Activated naive CD8-positive, alpha-beta T cell treated with anti-CD3 and anti-CD28 coated beads, Interleukin-2, amount 10 ng/mL, durations not matched to agents 7 days and 5 days (primary cell): Measurements from ENCODE around the gene NDUFS6. TPM values are rescaled to one million over a fixed set of nuclear protein-coding genes. Genes with fewer than 3 reads are reported as not detected.
A peak's percentile ranks its signal among the peaks of the same experiment; 100 is the strongest.

Experiments used
- ATAC-seq: fragments of 150-1000 bp; cut with Tn5 transposase; one replicate; pipeline ENCODE4 v1.10.0; 2021; ENCODE audit warnings: low read depth, moderate library complexity
- POLR2A ChIA-PET: fragments of 350-600 bp; sonication (Branson Sonifier 250); formaldehyde crosslinking; loops from one replicate; lab custom pipeline; 2021; ENCODE audit warnings: antibody characterized with exemption; lab: Charles Lee
- DNase-seq: peaks from one replicate; pipeline ENCODE4 v3.0.0; 2021
- H3K27ac Mint-ChIP-seq: one replicate; pipeline ENCODE4 v1.8.0; 2022; ENCODE audit warnings: mild to moderate bottlenecking, mixed read lengths
- H3K27me3 Mint-ChIP-seq: one replicate; pipeline ENCODE4 v1.8.0; 2022; ENCODE audit warnings: mild to moderate bottlenecking, moderate library complexity, mixed read lengths
- H3K36me3 Mint-ChIP-seq: one replicate; pipeline ENCODE4 v1.8.0; 2021; ENCODE audit warnings: mild to moderate bottlenecking, mixed read lengths
- H3K4me1 Mint-ChIP-seq: one replicate; pipeline ENCODE4 v1.8.0; 2021; ENCODE audit warnings: mixed read lengths
- H3K4me3 Mint-ChIP-seq: one replicate; pipeline ENCODE4 v1.8.0; 2022; ENCODE audit warnings: mild to moderate bottlenecking, moderate library complexity, mixed read lengths
- H3K9me3 Mint-ChIP-seq: one replicate; pipeline ENCODE4 v1.8.0; 2021; ENCODE audit warnings: mixed read lengths
- total RNA-seq, 2 experiments: library from RNA; stranded (reverse); gene quantifications; one replicate each; pipeline ENCODE4 v1.2.3, GENCODE V29; 2021

NDUFS6 gene
- total RNA-seq, 2 experiments from 2014 or later = 24.7 to 27.7 TPM

DNA sequence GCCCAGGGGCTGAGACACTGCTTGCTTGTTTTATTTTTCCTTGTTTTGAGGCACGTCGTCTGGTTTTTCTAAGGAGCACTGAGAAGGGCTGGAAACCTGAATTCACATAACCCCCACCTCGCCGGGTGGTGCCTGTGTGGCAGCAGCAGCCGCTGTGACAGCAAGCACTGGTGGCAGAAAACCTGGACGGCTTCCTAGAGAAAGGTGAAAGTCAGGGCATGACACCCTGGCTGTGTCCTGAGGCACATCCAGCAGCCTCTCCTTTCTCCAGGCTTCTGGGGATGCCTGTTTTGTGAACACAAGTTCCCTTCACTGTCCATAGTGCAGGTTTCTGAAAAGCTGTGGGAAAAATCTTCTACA lies 30.8 kb upstream of the NDUFS6 start:
- Mint-ChIP-seq H3K9me3 (no peaks in the 10 kb centered on the region), H3K27me3 (peaks cover 8% of the 10 kb centered on the region), H3K36me3 (no peaks in the 10 kb centered on the region), H3K4me1 (no peaks in the 10 kb centered on the region), H3K27ac (no peak overlapping the region), H3K4me3 (no peak overlapping the region)
- POLR2A ChIA-PET = no interaction called here
- ATAC-seq (no peak), DNase-seq (no peak)

DNA sequence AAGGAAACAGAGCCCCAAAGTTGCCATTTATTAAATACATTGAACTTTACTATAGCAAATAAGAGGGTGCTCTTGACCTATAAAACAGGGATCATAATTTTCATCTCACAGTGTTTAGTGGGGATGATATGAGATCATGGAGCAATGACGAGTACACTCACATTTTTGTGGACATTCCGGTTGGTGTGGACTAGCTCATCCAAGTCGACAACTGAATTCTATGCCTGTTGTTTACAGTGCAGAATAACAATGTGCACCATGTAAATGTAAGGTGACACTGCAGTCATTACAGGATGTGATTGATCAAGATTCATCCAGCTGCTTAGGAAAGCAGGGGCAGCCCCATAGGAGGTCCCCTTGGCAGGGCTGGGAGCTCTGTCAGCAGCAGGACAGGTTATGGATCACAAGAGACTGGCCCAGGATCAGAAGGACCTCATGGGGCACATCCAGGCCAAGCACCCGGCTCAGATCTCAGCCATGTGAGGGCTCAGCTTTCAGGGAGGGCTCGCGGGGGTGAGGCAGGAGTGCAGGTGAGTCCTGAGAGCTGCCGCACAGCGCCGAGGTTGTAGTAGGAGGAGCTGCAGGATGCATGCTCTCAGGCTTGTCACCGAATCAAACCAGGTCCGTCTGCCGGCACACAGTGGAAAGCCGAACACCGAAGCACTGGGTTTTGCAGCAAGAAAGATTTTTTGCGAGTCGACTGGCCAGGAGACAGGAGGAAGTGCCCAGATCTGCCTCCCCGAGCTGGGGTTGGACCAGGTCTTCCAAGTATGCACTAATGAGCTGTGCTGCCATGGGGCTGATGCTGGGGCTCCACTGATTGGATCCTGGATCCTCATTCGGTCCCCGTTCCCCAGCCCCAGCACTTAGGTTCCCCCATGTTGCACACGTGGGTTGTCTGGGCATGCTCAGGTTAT lies 29.8 kb upstream of the NDUFS6 start:
- Mint-ChIP-seq H3K4me3 (no peak overlapping the region), H3K4me1 (no peaks in the 10 kb centered on the region)
- POLR2A ChIA-PET = no interaction called here

DNA sequence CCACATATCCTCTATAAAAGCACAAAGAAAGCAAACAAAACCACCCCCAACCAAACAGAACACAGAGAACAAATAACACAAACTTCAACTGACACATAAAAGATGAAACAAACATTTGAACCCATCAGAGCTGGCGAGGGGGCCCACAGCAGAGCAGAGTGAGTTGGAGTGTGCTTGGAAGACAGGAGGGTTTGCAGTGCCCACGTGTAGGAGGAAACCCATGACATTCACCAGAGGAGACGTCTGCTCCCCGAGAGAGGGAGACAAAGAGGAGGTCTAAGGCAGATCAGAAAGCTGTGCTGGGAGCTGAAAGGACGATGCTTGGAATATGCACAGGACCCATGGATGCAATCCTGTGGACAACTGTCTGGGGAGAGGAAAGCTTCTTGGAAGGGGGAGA lies 28.6 kb upstream of the NDUFS6 start:
- Mint-ChIP-seq H3K4me3 (no peak overlapping the region), H3K27me3 (peaks cover 6% of the 10 kb centered on the region), H3K36me3 (no peaks in the 10 kb centered on the region), H3K4me1 (no peaks in the 10 kb centered on the region), H3K27ac (no peak overlapping the region), H3K9me3 (no peaks in the 10 kb centered on the region)
- POLR2A ChIA-PET = interaction anchor here (1.0 kb wide), 2 partner anchors 20 to 28 kb away, joined by 4 read pairs; partner anchors contain the start of gene NDUFS6
- DNase-seq (no peak), ATAC-seq (peak; percentile 52)

More for the DNA sequence above, 29.8 kb upstream of the NDUFS6 start:
- Mint-ChIP-seq H3K27me3 (peaks cover 6% of the 10 kb centered on the region), H3K36me3 (no peaks in the 10 kb centered on the region), H3K9me3 (no peaks in the 10 kb centered on the region), H3K27ac (no peak overlapping the region)
- no peak for ATAC-seq
- no peak for DNase-seq

DNA sequence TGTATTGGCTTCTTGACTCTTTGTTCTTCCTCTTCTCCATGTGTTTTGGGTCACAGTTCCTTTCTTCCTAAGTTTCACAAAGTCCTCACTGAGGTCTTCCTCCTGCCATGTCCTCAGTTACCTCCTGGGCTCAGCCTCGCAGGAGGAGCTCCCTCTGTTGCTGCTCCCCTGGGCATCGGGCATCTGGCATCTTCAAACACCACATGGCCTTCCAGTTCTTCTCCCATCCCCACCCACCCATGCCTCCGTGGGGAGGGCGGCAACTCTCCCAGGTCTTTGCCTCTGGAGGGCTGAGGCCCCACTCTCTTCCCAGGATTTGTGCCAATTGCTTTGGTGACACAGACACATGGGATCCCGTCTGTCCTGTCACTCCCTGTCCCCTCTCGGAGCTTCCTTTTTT lies 24.4 kb upstream of the NDUFS6 start:
- H3K9me3 Mint-ChIP-seq = no peaks in the 10 kb centered on the region
- POLR2A ChIA-PET = interaction anchor here (1.0 kb wide), 1 partner anchor 24 kb away, joined by 4 read pairs; no protein-coding TSS in a partner anchor
- H3K4me1 Mint-ChIP-seq = peaks cover 2% of the 10 kb centered on the region
- no peaks in the 10 kb centered on the region for H3K36me3 Mint-ChIP-seq
- H3K27me3 Mint-ChIP-seq = peaks cover 6% of the 10 kb centered on the region
- H3K4me3 Mint-ChIP-seq = no peak overlapping the region
- DNase-seq (no peak), ATAC-seq (no peak)
- H3K27ac Mint-ChIP-seq = no peak overlapping the region

DNA sequence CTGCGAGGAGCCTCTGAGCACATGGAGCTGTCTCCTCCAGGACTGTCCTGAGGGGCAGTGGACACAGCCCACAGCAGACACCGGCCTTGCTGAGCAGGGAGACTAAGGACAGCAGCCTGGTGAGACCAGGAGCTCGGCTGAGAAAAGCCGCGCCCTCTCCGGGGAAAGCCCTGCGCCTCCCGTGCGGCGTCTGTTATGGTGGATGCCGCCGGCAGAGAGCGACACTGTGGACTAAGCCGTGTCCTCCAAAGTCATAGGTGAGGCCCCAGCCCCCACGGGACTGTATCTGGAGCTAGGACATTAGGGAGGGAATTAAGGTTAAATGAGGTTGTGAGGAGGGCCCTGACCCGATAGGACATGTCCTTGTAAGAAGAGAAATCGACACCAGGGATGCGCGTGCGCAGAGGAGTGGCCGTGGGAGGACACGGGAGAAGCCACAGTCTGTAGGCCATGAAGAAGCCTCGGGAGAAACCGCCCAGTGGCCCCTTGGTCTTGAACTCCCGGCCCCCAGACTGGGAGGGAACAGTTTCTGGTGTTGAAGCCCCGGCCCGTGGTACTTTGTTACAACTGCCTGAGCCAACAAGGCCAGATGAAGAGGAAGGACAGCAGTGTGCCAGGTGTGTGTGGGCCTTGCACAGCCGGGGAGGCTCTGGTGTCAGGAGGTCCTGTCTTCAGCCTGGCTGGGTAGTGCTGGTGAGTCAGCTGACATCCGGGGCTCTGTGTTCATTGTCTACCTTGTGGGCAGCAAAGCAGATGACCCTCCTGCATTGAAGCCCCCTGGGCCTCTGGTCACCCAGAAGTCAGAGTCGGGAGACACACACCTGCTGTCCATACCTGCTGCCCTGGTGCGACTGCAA lies 23.7 kb upstream of the NDUFS6 start:
- DNase-seq = no peak
- POLR2A ChIA-PET = no interaction called here
- Mint-ChIP-seq H3K4me3 (no peak overlapping the region), H3K9me3 (no peaks in the 10 kb centered on the region), H3K27ac (no peak overlapping the region), H3K36me3 (no peaks in the 10 kb centered on the region), H3K27me3 (peaks cover 7% of the 10 kb centered on the region), H3K4me1 (peaks cover 5% of the 10 kb centered on the region)
- no peak for ATAC-seq

DNA sequence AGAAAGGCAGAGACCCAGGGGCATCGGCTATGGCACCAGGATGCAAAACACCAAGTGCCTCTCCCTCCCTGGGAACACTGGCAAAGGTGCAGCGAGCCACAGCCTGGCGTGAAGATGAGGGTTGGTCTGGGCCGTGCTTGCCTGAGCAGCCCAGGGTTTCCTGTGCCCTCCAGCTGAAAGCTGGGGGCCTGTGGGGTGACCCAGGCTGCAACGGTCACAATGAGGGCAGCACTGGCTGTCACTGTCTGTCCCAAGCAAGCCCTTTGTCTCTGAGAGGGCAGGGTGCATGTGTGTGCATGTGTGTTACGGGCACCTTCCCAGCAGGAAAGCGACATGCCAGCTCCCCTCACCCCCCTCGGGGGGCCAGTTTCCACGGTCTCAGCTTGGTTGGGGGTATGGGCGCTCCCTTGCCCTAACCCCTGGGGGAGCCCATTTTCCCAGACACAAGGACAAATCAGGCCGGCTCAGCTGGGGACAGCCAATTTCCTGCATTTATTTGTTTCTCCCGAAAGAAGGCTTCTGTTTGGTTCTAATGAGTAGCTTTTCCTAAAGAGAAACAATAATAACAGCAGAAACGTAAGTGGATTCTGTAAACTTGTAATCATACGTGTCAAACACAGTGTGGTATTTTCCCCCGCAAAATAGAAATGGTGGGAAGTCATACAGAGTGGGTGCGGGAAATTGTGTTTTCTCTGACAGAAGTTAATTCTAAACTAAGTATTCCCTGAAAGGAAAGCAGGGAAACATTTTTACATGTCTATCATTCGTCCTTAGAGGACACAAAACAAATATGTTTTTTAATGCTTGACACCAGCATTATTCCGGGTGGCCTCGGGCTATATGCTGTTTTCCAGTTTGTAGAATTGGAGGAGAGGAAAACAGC lies 22.8 kb upstream of the NDUFS6 start:
- Mint-ChIP-seq H3K4me3 (no peak overlapping the region), H3K27me3 (peaks cover 9% of the 10 kb centered on the region), H3K27ac (no peak overlapping the region), H3K9me3 (no peaks in the 10 kb centered on the region), H3K4me1 (peaks cover 11% of the 10 kb centered on the region), H3K36me3 (no peaks in the 10 kb centered on the region)
- DNase-seq (peak; percentile 22), ATAC-seq (no peak)
- POLR2A ChIA-PET = no interaction called here

DNA sequence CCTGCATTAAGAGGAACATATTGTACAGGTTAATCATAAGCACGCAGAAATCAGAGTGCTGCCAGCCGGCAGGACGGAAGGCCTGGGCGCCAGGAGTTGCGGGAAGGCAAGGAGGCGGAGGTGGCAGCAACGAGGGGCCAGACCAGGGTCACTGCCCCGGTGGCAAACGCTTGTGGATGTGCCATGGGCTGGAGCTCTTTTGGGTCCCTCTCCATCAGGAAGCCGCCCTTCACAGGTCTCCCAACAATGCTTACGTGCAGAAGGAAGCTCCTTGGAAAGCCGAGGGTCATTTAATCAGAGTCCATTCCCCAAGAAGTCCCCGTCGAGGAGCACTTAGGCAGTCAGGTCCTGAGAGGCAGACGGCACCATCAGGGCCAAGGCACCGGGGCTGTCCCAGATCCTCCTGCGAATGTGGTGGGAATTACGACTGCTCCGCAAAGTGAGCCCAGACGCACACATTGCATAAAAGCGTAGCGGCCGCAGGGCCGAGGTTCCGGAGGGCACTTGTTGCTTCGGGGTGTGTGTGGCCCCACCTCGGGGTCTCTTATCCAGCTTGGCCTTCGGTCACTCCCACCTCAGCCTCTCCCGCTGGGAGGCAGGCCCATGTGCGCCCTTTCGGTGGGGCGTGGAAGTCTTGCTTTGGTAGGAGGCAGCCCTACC lies 22.1 kb upstream of the NDUFS6 start:
- peaks cover 13% of the 10 kb centered on the region for H3K4me1 Mint-ChIP-seq
- no peaks in the 10 kb centered on the region for H3K9me3 Mint-ChIP-seq
- no peak for ATAC-seq

DNA sequence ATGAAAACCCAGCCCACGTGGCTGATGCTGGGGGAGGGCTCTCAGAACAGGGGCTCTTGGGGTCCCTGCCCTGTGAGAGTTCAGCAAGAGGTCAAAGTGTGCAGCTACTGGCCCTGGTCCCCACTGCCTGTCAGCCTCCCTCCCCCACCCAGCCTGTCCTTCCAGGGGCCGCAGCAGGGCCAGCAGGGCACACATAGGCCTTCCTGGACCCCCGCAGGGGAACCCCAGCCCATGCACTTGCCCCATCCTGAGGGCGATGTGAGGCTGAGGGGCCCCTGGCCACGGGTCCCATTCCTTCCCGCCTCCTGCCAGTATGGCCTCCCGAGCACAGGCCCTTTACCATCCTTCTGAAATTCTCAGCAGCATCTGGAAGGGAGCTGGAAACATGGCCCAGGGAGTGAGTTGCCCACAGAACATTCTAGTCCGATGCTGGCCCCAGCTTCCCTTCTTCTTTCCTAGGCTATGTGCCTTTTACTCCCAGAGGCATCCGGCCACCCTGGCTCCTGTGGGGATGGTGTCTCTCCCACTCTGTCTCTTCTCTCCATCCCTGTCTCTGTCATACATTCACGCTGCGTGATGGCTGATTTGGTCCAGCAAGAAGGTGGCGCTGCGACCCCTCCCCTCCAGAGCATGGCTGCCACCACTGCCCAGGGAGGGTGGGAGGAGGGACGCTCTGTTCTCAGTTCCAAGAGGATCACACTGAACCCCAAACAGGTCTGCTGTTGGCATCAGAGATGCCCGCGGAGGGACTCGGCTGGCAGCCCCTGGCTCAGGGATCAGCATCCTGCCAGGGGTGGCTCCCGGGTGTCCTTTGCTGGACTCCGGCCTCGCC lies 21.2 kb upstream of the NDUFS6 start:
- H3K4me1 Mint-ChIP-seq = peaks cover 20% of the 10 kb centered on the region
- POLR2A ChIA-PET = no interaction called here
- no peak overlapping the region for H3K27ac Mint-ChIP-seq
- no peak for ATAC-seq
- no peak overlapping the region for H3K4me3 Mint-ChIP-seq
- DNase-seq = peak; percentile 20
- H3K36me3 Mint-ChIP-seq = no peaks in the 10 kb centered on the region
- H3K27me3 Mint-ChIP-seq = peaks cover 13% of the 10 kb centered on the region
- H3K9me3 Mint-ChIP-seq = no peaks in the 10 kb centered on the region

More for the DNA sequence above, 22.1 kb upstream of the NDUFS6 start:
- POLR2A ChIA-PET = no interaction called here
- Mint-ChIP-seq H3K27me3 (peaks cover 13% of the 10 kb centered on the region), H3K4me3 (no peak overlapping the region), H3K27ac (no peak overlapping the region), H3K36me3 (no peaks in the 10 kb centered on the region)
- DNase-seq = peak; percentile 20

DNA sequence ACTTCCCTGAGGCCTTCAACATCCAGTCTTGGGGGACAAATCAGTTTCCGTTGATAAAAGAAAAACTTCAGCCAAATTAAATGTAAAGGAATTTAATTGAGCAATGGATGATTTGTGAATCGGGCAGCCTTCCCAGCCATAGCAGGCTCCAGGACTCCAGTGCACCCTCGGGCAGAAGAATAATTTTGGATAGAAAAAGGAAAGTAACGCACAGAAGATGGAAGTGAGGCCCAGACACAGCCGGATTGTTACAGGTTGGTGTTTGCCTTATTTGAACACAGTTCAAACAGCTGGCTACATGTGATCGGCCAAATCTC lies 20.6 kb upstream of the NDUFS6 start:
- Mint-ChIP-seq H3K9me3 (no peaks in the 10 kb centered on the region), H3K4me1 (peaks cover 21% of the 10 kb centered on the region), H3K27me3 (peaks cover 13% of the 10 kb centered on the region), H3K4me3 (no peak overlapping the region), H3K36me3 (no peaks in the 10 kb centered on the region), H3K27ac (no peak overlapping the region)
- DNase-seq = no peak
- POLR2A ChIA-PET = no interaction called here
- ATAC-seq = no peak

DNA sequence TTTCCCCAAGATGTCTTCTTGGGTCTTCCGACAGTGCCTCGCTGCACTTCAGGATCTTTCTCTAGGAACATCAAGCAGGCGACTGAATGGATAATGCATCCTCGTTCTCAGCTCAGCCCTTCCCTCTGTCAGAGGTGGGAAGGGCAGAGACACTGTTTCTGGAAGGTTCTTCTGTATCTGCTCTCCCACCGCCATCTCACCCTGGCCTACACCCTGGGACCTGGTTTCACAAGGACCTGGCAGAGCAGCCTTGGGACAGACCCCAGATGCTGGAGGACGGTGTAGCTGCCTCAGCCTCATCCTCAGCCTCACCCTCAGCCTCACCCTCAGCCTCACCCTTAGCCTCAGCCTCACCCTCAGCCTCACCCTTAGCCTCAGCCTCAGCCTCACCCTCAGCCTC lies 20.1 kb upstream of the NDUFS6 start:
- Mint-ChIP-seq H3K27ac (no peak overlapping the region), H3K9me3 (no peaks in the 10 kb centered on the region), H3K4me1 (peaks cover 21% of the 10 kb centered on the region), H3K4me3 (no peak overlapping the region), H3K27me3 (peaks cover 13% of the 10 kb centered on the region), H3K36me3 (no peaks in the 10 kb centered on the region)
- POLR2A ChIA-PET = no interaction called here
- ATAC-seq (no peak), DNase-seq (peak; percentile 6)

DNA sequence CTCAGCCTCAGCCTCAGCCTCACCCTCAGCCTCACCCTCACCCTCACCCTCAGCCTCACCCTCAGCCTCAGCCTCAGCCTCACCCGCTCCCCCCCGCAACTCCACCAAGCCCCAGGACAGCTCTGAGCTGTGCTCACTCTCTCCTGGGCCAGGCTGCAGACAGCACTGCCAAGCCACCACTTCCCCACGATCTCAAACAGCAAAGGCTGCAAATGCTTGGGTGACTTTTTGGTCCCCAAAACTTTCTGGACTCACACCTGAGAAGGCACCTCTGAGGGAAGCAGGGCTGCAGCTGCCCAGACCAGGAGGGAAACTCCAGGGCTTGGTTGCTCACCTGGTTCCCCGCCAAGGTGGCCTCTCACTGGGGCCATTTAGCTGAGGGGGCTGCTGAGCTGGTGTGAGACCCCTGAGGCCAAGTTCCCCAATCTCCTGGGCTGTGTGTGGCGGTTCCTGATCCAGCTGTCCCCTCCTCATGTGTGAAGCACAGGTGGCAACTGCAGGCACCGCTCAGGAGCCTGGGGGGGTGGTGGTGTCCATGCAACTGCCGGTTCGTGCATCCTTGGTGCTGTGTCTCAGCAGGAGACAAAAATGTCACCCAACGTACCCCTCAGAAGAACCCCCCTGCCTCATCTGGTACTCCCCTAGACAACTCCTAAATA lies 19.4 kb upstream of the NDUFS6 start:
- peaks cover 13% of the 10 kb centered on the region for H3K27me3 Mint-ChIP-seq
- H3K4me3 Mint-ChIP-seq = no peak overlapping the region
- DNase-seq = peak; percentile 23
- POLR2A ChIA-PET = no interaction called here
- no peak for ATAC-seq
- H3K4me1 Mint-ChIP-seq = peaks cover 21% of the 10 kb centered on the region
- H3K36me3 Mint-ChIP-seq = no peaks in the 10 kb centered on the region
- H3K9me3 Mint-ChIP-seq = no peaks in the 10 kb centered on the region
- H3K27ac Mint-ChIP-seq = no peak overlapping the region
